Esophagus muscularis mucosa (tissue), 4 donors: ENCODE measurements around the gene KRT20.

Experiments
- CTCF ChIP-seq, 3 experiments: fragments of 200-600 bp in 2 of 3; fragments of 450-650 bp in 1 of 3; sonication (generic) in 2 of 3; IDR thresholded peaks; one replicate each; pipeline ENCODE4 v1.5.1; 2017 to 2019; ENCODE audit warnings: antibody characterized with exemption in 3 of 3, mild to moderate bottlenecking in 2 of 3, moderate library complexity in 1 of 3
- EP300 ChIP-seq: sonication (generic); formaldehyde crosslinking; IDR thresholded peaks from one replicate; pipeline ENCODE4 v1.6.1; 2017; ENCODE audit warnings: antibody characterized with exemption
- POLR2A ChIP-seq: fragments of 450-650 bp; IDR thresholded peaks from one replicate; pipeline ENCODE4 v1.6.1; 2017; ENCODE audit warnings: antibody characterized with exemption, moderate library complexity, mild to moderate bottlenecking, low read depth
- POLR2AphosphoS5 ChIP-seq, 2 donors: sonication (generic); formaldehyde crosslinking; IDR thresholded peaks; one replicate each; pipeline ENCODE4 v1.6.1; 2017; ENCODE audit warnings: antibody characterized with exemption in 2 of 2

- TF ChIP-seq CTCF (IDR thresholded peaks at IDR 0.05) (no peak), POLR2AphosphoS5 (IDR thresholded peaks at IDR 0.05) (no peak), POLR2A (no peak), EP300 (no peak)
Measured at GRCh38 chr17:40872416-40872815, 12.6 kb downstream of the KRT20 start.
